GM12873 (cell line): ENCODE data around the gene GPR12.

Experiments used
- CTCF ChIP-seq: IDR thresholded peaks from 2 replicates; pipeline ENCODE4 v1.5.1; 2012; ENCODE audit warnings: low read depth, mild to moderate bottlenecking, moderate library complexity, low read length, control low read depth; ENCODE audit not compliant: insufficient read depth; ENCODE audit errors: missing control alignments

Gene GPR12

GRCh38 chr13:26759907-26760831 is at the start of gene GPR12:
Gene GPR12, minus strand, starts transcription at chr13:26760786. Its CDS starts 959 bp downstream, at chr13:26759827.
- no peak for TF ChIP-seq CTCF

- no peak for TF ChIP-seq CTCF
Observed at GRCh38 chr13:26810095-26810494, 49.5 kb upstream of the GPR12 start.

GRCh38 chr13:26806891-26807290 is 46.3 kb upstream of the GPR12 start:
- TF ChIP-seq CTCF: no peak

GRCh38 chr13:26787961-26788360 is 27.4 kb upstream of the GPR12 start:
- TF ChIP-seq CTCF: no peak

- TF ChIP-seq CTCF: no peak
Observed at GRCh38 chr13:26786651-26787295, 26.2 kb upstream of the GPR12 start.

- TF ChIP-seq CTCF: no peak
Observed at GRCh38 chr13:26785838-26786630, 25.4 kb upstream of the GPR12 start.
